Esophagus squamous epithelium (tissue), 5 donors: ENCODE measurements around the gene RAPGEF1. TPM values are rescaled to one million over a fixed set of nuclear protein-coding genes. Genes with fewer than 3 reads are reported as not detected.

Experiments used
- DNase-seq: peaks from one replicate; lab custom pipeline; 2025; lab: John Stamatoyannopoulos, UW
- H3K27ac ChIP-seq, 4 donors: fragments of 200-600 bp; sonication (generic); one replicate each; pipeline ENCODE4 v1.5.1; 2016 to 2019; ENCODE audit warnings: mild to moderate bottlenecking in 1 of 4
- H3K27me3 ChIP-seq, 4 donors: fragments of 200-600 bp; sonication (generic); 1 replicate in 3 of 4; 2 replicates in 1 of 4; pipeline versions ENCODE4 v1.5.1 to v1.6.0; 2017 to 2021; ENCODE audit warnings: antibody characterized with exemption in 1 of 4
- H3K36me3 ChIP-seq, 3 donors: fragments of 200-600 bp; sonication (generic); one replicate each; pipeline ENCODE4 v1.5.1; 2016 to 2019
- H3K4me1 ChIP-seq, 3 donors: fragments of 200-600 bp; sonication (generic); one replicate each; pipeline ENCODE4 v1.5.1; 2017 to 2019
- H3K4me3 ChIP-seq, 4 donors: fragments of 200-600 bp; sonication (generic); 1 replicate in 3 of 4; 2 replicates in 1 of 4; pipeline ENCODE4 v1.5.1; 2016 to 2019; ENCODE audit warnings: mild to moderate bottlenecking in 2 of 4, moderate library complexity in 1 of 4
- H3K9me3 ChIP-seq, 3 donors: fragments of 200-600 bp; sonication (generic); one replicate each; pipeline ENCODE4 v1.5.1; 2016 to 2019
- POLR2A ChIP-seq, 4 donors: fragments of 450-650 bp; IDR thresholded peaks; one replicate each; pipeline ENCODE4 v1.6.1; 2017; ENCODE audit warnings: antibody characterized with exemption in 4 of 4, mild to moderate bottlenecking in 4 of 4, moderate library complexity in 3 of 4
- WGBS, 2 donors: methylation state at CpG; one replicate each; pipeline ENCODE4 v1.1.5; 2018; 5-methylcytosine and 5-hydroxymethylcytosine counted together
- intact Hi-C: fragments of 100-400 bp; cut with DNase I; formaldehyde crosslinking; loops from one replicate; pipeline ENCODE4 v1.15.0; 2022
- total RNA-seq, 4 donors: library from RNA; depleted of rRNA; stranded (reverse); fragments of >200 nt; gene quantifications; one replicate each; pipeline ENCODE4 v1.1.0, GENCODE V29; 2016
- TF ChIP-seq, protein P1 (sequence below), 6 experiments: fragments of 450-650 bp in 4 of 6; fragments of 200-600 bp in 2 of 6; sonication (generic) in 2 of 6; IDR thresholded peaks; one replicate each; pipeline ENCODE4 v1.5.1; 2016 to 2019; ENCODE audit warnings: antibody characterized with exemption in 6 of 6, mild to moderate bottlenecking in 4 of 6, moderate library complexity in 4 of 6
- donor health status: DM: yes; HTN: yes; CAD: no.

The RAPGEF1 gene
- total RNA-seq, 4 donors from 2014 or later = 12.2 to 40.4 (median 19.0) TPM

DNA sequence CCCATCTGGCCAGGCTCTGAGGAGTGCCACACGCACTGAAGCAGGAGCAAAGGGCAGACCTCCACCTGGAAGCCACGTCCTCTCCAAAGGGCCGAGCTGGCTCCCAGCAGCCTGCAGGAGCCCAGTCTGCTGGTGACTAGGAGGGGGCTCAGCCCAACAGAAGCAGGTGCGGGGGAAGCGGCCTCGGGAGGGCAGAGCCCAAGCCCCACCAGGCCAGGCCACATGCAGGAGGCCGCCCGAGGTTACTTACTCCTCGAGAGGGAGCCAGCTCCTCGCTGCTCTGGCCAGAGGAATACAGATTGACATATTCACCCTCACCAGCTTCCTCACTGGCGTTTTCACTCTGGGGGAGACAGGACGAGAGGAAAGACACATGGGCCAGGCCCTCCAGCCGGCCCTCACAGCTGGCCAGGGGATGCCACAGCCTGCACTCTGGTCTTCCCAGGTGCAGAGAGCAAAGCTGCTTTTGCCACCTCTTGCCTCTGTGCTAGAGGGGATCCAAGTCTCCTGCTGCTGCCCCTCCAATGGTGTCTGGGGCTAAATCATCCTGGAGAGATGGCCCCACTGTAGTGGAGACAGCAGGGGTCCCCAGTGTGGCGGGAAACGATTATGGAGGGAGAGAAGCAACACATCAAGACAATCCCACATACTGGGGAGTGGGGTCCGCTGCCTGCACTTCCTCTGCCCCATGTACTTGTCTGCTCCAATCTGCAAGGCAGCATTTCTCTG, 136.0 kb downstream of the RAPGEF1 start:
- TF ChIP-seq POLR2A (IDR thresholded peaks at IDR 0.05) = no peak
- TF ChIP-seq, protein P1, sequence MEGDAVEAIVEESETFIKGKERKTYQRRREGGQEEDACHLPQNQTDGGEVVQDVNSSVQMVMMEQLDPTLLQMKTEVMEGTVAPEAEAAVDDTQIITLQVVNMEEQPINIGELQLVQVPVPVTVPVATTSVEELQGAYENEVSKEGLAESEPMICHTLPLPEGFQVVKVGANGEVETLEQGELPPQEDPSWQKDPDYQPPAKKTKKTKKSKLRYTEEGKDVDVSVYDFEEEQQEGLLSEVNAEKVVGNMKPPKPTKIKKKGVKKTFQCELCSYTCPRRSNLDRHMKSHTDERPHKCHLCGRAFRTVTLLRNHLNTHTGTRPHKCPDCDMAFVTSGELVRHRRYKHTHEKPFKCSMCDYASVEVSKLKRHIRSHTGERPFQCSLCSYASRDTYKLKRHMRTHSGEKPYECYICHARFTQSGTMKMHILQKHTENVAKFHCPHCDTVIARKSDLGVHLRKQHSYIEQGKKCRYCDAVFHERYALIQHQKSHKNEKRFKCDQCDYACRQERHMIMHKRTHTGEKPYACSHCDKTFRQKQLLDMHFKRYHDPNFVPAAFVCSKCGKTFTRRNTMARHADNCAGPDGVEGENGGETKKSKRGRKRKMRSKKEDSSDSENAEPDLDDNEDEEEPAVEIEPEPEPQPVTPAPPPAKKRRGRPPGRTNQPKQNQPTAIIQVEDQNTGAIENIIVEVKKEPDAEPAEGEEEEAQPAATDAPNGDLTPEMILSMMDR (IDR thresholded peaks at IDR 0.05) = no peak
- no peak overlapping the region for H3K27ac ChIP-seq
- peaks cover 4 to 90% (median 5%) of the 10 kb centered on the region in 3 donors for H3K36me3 ChIP-seq
- intact Hi-C loops = no loop called here
- H3K4me3 ChIP-seq = no peak overlapping the region
- no peak for DNase-seq
- H3K4me1 ChIP-seq = peaks cover 8 to 14% (median 10%) of the 10 kb centered on the region in 3 donors
- 81 to 93% methylated on average over 3 to 10 of the region's 16 CpGs for WGBS, 2 donors
- H3K27me3 ChIP-seq = no peaks in the 10 kb centered on the region
- H3K9me3 ChIP-seq = no peaks in the 10 kb centered on the region

DNA sequence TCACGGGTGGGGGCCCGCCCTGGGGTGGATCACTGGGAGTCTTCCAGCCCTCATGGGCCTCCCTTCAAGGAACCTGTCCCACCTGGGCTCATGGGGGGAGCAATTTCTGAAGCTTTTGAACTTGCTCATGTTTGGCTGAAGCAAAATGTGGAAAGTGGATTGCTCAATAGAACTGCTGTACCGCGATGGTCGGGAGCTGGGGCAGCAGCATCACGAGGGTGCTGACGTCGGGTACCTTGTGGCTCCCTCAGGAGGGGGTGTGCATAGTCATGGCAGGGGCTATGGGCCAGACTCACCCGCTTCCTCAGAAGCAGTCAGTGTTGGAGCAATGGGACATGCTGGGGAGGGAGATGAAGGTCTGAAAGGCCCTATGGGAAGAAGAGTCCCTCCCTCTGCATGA, 136.7 kb downstream of the RAPGEF1 start:
- intact Hi-C loops = no loop called here

DNA sequence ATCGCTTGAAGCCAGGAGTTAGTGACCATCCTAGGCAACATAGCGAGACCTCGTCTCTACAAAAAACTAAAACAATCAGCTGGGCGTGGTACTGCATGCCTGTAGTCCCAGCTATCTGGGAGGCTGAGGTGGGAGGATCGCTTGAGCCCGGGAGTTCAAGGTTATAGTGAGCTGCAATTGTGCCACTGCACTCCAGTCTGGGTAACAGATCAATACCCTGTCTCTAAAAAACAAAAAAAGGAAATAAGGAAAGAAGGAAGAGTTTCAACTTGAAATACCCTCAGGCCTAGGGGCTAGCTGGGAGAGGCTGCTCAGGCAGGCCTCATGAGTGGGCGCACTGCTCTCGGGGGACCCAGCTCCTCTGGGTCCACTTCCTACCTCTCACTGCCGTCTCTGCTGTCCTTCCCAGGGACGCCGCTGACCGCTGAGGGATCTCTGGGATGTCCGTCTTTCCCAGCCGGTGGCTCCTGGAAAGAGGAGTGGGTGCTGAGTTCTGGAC, 138.1 kb downstream of the RAPGEF1 start:
- peaks cover 11 to 98% (median 16%) of the 10 kb centered on the region in 3 donors for H3K36me3 ChIP-seq
- no peak for DNase-seq
- H3K27me3 ChIP-seq = no peaks in the 10 kb centered on the region
- no peaks in the 10 kb centered on the region for H3K4me1 ChIP-seq
- WGBS, 2 donors = 96 to 97% methylated on average over 8 to 14 of the region's 14 CpGs
- no peak overlapping the region for H3K27ac ChIP-seq
- TF ChIP-seq POLR2A (IDR thresholded peaks at IDR 0.05) = no peak
- H3K9me3 ChIP-seq = no peaks in the 10 kb centered on the region
- H3K4me3 ChIP-seq = no peak overlapping the region
- intact Hi-C loops = no loop called here

More for the DNA sequence above, 136.7 kb downstream of the RAPGEF1 start:
- Histone ChIP-seq H3K36me3 (peaks cover 5 to 97% (median 5%) of the 10 kb centered on the region in 3 donors), H3K27me3 (no peaks in the 10 kb centered on the region), H3K4me3 (no peak overlapping the region), H3K4me1 (peaks cover 2 to 7% (median 5%) of the 10 kb centered on the region in 3 donors), H3K27ac (no peak overlapping the region), H3K9me3 (no peaks in the 10 kb centered on the region)
- TF ChIP-seq POLR2A (IDR thresholded peaks at IDR 0.05) = no peak
- TF ChIP-seq, protein P1 (IDR thresholded peaks at IDR 0.05) = no peak
- DNase-seq = no peak
- 76 to 100% methylated on average over 1 to 6 of the region's 9 CpGs for WGBS, 2 donors

DNA sequence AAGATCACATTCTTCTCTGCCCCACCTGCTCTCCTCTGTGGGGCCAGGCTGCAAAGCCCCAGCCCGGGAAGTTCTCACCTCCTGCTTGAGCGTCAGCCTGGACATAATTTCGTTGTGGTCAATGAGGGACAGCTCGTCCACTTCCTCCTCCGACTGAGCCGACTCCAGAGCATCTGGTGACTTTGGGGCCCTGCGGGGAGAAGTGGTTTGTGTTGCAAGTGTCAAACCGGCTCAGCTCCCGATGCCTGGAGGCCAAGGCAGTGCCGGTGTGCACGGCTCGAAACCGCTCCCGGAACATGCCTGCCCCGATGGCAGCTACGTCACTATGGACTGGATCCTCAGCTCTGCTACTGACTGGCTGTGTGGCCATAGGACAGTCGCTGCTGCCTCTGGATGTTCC, 141.8 kb downstream of the RAPGEF1 start:
- intact Hi-C loops = no loop called here
- peak overlapping the region in 2 of 4 donors; percentile 8 to 34 for H3K27ac ChIP-seq
- H3K4me1 ChIP-seq = no peaks in the 10 kb centered on the region
- no peak overlapping the region for H3K4me3 ChIP-seq
- no peaks in the 10 kb centered on the region for H3K9me3 ChIP-seq
- DNase-seq = no peak
- H3K36me3 ChIP-seq = peaks cover 22 to 100% (median 28%) of the 10 kb centered on the region in 3 donors
- TF ChIP-seq, protein P1 (IDR thresholded peaks at IDR 0.05) = no peak
- peak in 1 of 4 donors; percentile 20 for TF ChIP-seq POLR2A (IDR thresholded peaks at IDR 0.05)
- H3K27me3 ChIP-seq = no peaks in the 10 kb centered on the region
- WGBS, 2 donors = 80% methylated on average over 1 of the region's 17 CpGs; no CpG with 5 or more reads in 1 of the 2 donors

DNA sequence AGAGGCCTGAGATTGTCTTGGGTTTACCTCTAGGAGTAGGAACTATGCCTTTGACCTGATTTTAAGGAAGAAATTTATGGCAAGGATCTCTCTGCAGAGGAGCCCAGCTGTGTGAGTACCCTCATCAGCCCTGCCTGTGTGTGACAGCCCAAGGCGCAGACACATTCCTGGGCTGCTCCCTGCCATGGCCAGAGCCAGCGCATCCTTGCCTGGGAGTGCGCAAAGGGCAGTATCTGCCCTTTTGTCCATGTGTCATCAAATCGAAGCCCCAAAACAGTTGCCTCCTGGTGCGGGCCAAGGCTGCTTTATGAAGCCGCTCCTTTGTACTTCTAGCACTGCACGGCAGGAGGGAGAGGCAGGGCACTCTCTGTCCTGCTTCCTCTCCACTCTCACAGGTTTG, 142.6 kb downstream of the RAPGEF1 start:
- Histone ChIP-seq H3K4me3 (no peak overlapping the region), H3K9me3 (no peaks in the 10 kb centered on the region), H3K27me3 (no peaks in the 10 kb centered on the region), H3K36me3 (peaks cover 22 to 97% (median 28%) of the 10 kb centered on the region in 3 donors), H3K27ac (peak overlapping the region in 1 of 4 donors; percentile 6), H3K4me1 (no peaks in the 10 kb centered on the region)
- WGBS, 2 donors = 85 to 95% methylated on average over 5 to 7 of the region's 7 CpGs
- no peak for DNase-seq
- TF ChIP-seq, protein P1 (IDR thresholded peaks at IDR 0.05) = no peak
- no peak for TF ChIP-seq POLR2A (IDR thresholded peaks at IDR 0.05)
- intact Hi-C loops = no loop called here
